NCI-H1105 (cell line): Measurements from ENCODE around the gene RPS21.

Source experiments
- DNase-seq: peaks from one replicate; lab custom pipeline; 2025; lab: John Stamatoyannopoulos, UW

The RPS21 gene

DNA sequence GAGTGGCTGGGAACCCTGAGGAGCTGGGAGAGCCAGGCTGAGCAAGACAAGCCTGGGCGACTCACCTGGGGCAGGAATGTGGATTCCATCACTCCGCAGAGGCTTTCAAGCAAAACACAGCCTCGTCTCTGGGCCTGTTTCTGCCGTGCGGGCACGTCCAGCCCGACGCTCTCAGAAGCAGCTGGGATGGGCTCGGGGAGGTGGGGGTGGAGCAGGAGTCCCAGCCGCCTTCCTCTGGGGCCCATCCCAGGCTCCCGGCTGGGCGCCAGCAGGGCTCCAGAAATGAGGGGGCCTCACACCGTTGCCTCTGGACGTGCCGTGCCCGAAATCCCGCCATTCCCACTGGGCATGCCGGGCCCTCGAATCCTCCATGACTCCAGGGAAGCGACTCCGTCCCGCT lies 8.7 kb upstream of the RPS21 start:
- DNase-seq, result no peak

DNA sequence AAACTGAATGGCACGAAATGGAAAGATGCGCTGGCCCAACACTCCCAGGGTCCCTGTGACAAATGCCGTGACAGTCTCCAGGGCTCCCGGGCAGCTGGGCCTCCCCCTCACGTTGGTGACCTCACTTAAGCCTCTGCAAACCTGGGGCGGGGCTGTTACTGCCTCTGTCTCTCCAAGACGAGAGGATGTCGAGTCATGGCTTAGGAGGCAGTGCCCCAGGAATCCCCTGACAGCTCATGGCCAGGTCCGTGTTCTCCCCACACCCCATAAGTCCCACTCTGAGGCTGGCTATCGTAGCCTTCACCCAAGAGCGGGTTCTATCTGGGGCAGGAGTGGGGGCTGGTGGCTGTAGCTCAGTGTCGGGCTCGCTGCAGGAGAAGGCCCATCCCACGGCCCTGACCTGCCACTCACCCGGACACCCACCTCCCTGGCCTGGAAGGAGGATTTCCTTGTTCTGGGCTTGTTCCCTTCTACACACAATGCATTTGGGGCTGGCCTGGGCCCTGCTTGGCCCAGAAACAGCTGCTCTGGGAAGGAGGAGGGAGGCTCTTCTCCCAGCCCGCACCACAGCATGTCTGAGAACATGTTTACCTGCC lies 5.6 kb upstream of the RPS21 start:
- DNase-seq, result no peak

GRCh38 chr20:62381842-62382241 lies 5.1 kb upstream of the RPS21 start:
- no peak for DNase-seq

GRCh38 chr20:62382306-62383198 lies 4.4 kb upstream of the RPS21 start:
- DNase-seq, result peak; percentile 69

- DNase-seq, result no peak
These were observed 463 bp downstream of the RPS21 start for GRCh38 chr20:62387219-62387913.

DNA sequence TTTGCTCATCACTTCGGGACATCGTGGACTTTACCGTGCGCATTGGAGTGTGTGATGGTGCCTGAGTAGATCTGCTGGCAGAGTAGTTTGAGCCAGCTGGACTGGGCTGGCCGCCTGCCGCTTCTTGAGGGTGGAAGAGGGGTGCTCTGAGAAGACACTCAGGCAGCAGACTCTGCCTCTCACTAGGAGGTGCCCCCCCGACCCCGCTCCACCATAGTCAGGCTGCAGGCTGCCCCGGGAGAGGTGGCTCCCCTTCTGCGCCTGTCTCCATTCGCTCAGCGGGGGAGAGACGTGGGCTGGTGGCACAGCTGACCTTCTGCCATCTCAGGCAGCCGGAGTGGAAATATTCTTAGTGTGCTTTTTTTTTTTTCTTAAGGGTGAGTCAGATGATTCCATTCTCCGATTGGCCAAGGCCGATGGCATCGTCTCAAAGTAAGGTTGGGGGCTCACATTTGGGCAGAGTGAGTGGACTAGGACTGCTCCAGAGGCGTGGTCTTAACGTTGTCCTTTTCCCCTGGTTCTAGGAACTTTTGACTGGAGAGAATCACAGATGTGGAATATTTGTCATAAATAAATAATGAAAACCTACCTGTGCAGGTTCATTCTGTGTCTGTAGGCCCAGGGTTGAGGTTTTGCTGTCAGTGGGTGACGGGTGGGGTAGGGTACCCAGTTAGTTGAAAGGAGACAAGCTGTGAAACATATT lies 1.2 kb downstream of the RPS21 start:
- no peak for DNase-seq

GRCh38 chr20:62388839-62389600 lies 2.1 kb downstream of the RPS21 start:
- no peak for DNase-seq

- DNase-seq, result no peak
These were observed 2.7 kb downstream of the RPS21 start for GRCh38 chr20:62389601-62390087.

DNA sequence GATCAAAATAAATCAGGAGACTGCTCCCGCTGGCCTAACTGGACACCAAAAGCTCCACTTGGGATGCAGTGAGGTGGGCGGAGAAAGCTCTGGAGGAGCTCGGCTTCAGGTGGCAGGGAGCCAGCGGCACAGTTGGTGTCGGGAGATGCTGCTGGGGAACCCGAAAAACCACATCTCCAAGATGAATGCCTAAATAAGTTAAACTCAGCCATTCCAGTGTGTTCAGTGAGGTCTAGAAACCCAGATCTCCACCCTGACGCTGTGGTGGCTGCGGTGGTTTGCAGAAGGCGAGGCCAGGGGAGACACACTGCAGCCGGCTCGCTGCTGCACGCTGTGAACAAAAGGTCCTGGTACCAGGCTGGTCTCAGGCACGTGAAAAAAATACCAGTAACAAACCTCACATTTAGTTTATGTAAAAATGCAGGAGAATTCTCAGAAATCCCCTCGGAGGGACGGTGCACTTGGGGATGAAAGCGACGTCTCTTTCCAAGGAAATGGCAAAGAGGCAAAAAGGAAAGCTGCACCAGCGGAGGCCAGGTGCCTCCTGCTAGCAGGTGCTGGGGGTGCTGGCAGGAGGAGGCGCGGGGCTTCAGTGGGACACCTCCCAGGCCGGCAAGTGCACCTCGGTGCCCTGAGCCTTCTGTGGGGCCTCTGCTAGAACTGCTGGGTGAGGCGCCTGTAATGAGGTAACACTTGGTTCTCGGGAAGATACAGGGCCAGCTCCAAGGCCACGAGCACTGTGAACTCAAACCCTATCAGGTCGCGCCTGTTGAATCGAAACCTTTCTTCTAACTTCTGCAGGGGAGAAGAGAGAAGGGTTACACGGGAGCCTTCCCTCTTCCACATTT lies 3.6 kb downstream of the RPS21 start:
- DNase-seq, result no peak

DNA sequence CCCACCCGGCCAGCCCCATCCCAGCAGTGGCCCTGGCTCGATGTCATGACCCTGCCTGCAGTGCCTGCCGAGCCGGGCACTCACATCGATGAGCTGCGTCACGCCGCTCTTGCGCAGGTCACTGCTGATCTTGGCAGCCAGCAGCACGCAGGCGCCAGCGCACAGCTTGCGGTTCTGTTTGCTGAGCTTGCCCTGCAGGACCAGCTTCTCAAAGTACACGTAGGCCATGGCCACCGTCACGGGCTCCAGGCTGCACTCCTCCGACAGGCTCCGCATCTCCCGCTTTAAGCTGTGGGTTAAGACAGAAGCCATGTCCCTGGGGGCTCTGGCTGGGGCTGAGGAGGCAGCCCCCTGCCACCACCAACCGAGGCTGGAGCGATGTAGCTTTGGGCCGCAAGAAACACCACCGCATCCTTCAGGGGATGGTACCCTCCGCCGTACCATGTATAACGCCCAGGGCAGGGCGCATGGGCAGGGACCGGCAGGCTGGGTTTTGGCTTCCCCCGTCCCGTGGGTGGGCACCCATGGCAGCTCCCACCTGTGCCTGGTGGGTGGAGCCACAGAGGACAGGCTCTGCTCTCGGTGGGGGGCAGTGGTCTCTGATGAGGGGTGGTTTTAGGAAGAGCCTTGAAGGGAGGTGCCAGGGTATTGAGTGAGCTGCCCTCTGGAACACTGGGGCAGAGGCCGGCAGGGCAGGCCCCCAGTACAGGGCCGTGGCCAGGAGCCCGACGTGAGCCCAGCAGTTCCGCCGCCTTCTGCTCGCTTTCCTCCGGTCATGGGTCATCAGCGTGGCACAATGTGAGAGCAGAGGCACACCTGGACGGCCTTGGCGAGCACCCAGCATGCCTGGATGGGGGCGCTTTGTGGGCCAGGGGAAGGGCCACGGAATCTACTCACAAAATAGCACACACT lies 4.5 kb downstream of the RPS21 start:
- DNase-seq, result no peak

- no peak for DNase-seq
These were observed 5.1 kb downstream of the RPS21 start for GRCh38 chr20:62392077-62392418.

GRCh38 chr20:62392621-62393334 lies 5.9 kb downstream of the RPS21 start:
- no peak for DNase-seq

DNA sequence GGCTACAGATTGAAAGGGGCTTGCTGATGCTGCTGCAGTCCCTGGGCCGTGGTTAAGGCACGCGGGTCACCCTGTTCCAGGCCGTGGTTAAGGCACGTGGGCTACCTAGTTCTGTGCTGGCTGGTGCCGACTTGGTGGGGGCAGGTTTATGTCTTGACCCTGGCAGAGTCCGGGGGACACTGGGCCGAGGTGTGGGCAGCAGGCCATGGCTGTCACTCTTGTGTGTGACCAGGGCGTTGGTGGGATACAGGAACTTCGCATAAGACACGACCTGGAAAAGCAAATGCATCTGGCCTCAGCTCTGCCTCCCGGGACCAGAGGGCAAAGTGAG lies 6.4 kb downstream of the RPS21 start:
- no peak for DNase-seq

DNA sequence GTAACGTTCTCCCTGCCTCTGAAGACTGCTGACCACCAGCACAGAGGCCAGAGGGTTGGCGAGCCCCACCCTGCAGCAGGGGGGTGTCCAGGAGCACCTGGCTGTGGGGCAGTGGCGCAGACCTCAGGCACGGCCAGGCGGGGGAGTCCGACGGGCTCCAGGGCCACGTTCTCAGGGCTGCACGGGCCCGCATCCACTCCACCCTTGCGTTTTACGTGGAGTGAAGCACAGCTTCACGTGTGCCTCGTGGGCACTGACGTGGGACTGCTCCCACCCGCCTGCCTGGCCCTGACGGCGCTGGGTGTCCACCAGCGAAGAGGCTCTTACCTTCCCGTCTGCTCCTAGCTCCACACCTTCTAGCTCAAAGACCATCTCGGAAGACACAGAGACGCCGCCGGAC lies 6.9 kb downstream of the RPS21 start:
- DNase-seq, result no peak

- DNase-seq, result no peak
These were observed 7.6 kb downstream of the RPS21 start for GRCh38 chr20:62394248-62395245.

- no peak for DNase-seq
These were observed 8.7 kb downstream of the RPS21 start for GRCh38 chr20:62395311-62396242.
